ENCODE results near the gene MYO18A.
A peak's percentile ranks its signal among the peaks of the same experiment; 100 is the strongest.

The MYO18A gene

GRCh38 chr17:29032857-29033197 is 147.4 kb downstream of the MYO18A start:
- TF ChIP-seq REST (IDR thresholded peaks at IDR 0.05; ENCODE audit: insufficient replicate concordance, low read depth) (no peak), CTCF (IDR thresholded peaks at IDR 0.05; ENCODE audit: insufficient read depth, low read length) (no peak), SPI1 (IDR thresholded peaks at IDR 0.05; ENCODE audit: borderline replicate concordance, low read depth) (no peak), POLR2AphosphoS5 (IDR thresholded peaks at IDR 0.05; ENCODE audit: low read depth) (no peak), GABPA (IDR thresholded peaks at IDR 0.05; ENCODE audit: low read depth) (no peak)
- Histone ChIP-seq H3K4me3 (replicated peaks; ENCODE audit: insufficient read depth, low read length) (no peak overlapping the region), H3K27me3 (ENCODE audit: insufficient read depth, poor library complexity, severe bottlenecking) (peaks cover 6% of the 10 kb centered on the region), H3K27ac (replicated peaks) (no peak overlapping the region)
- no peak for DNase-seq (ENCODE audit: low read depth in 1 of 2, low spot score in 1 of 2)

GRCh38 chr17:29032013-29032856 is 148.0 kb downstream of the MYO18A start:
- no peak for TF ChIP-seq SPI1 (IDR thresholded peaks at IDR 0.05; ENCODE audit: borderline replicate concordance, low read depth)
- no peak for TF ChIP-seq REST (IDR thresholded peaks at IDR 0.05; ENCODE audit: insufficient replicate concordance, low read depth)
- no peak for TF ChIP-seq CTCF (IDR thresholded peaks at IDR 0.05; ENCODE audit: insufficient read depth, low read length)
- TF ChIP-seq GABPA (IDR thresholded peaks at IDR 0.05; ENCODE audit: low read depth) = no peak
- TF ChIP-seq POLR2AphosphoS5 (IDR thresholded peaks at IDR 0.05; ENCODE audit: low read depth) = no peak
- no peak overlapping the region for H3K4me3 ChIP-seq (replicated peaks; ENCODE audit: insufficient read depth, low read length)

GRCh38 chr17:29031488-29031887 is 148.7 kb downstream of the MYO18A start:
- peak in 1 of 2 experiments; percentile 37 for DNase-seq (ENCODE audit: low read depth in 1 of 2, low spot score in 1 of 2)
- TF ChIP-seq SPI1 (IDR thresholded peaks at IDR 0.05; ENCODE audit: borderline replicate concordance, low read depth) (peak; percentile 43; the same call in 1 of the 2 replicates), CTCF (IDR thresholded peaks at IDR 0.05; ENCODE audit: insufficient read depth, low read length) (no peak), REST (IDR thresholded peaks at IDR 0.05; ENCODE audit: insufficient replicate concordance, low read depth) (no peak), POLR2AphosphoS5 (IDR thresholded peaks at IDR 0.05; ENCODE audit: low read depth) (no peak)
- Histone ChIP-seq H3K4me3 (replicated peaks; ENCODE audit: insufficient read depth, low read length) (no peak overlapping the region), H3K27ac (replicated peaks) (no peak overlapping the region), H3K27me3 (ENCODE audit: insufficient read depth, poor library complexity, severe bottlenecking) (peaks cover 7% of the 10 kb centered on the region)

More at GRCh38 chr17:29032013-29032856, 148.0 kb downstream of the MYO18A start:
- H3K27me3 ChIP-seq (ENCODE audit: insufficient read depth, poor library complexity, severe bottlenecking) = peaks cover 6% of the 10 kb centered on the region
- no peak for DNase-seq (ENCODE audit: low read depth in 1 of 2, low spot score in 1 of 2)
- H3K27ac ChIP-seq (replicated peaks) = no peak overlapping the region
